Muscle layer of colon (tissue), 2 donors: ENCODE measurements around the gene NGB.

ENCODE experiments used
- H3K27ac ChIP-seq: one replicate; pipeline ENCODE4 v1.7.0; 2013; ENCODE audit warnings: low read depth, mild to moderate bottlenecking, low read length, moderate library complexity
- H3K27me3 ChIP-seq, 2 donors: one replicate each; pipeline ENCODE4 v1.7.0; 2013; ENCODE audit warnings: low read length in 2 of 2, mild to moderate bottlenecking in 2 of 2; ENCODE audit not compliant: insufficient read depth in 2 of 2, control insufficient read depth in 1 of 2
- H3K36me3 ChIP-seq: one replicate; pipeline ENCODE4 v1.7.0; 2013; ENCODE audit warnings: mild to moderate bottlenecking, low read length; ENCODE audit not compliant: insufficient read depth
- H3K4me1 ChIP-seq: one replicate; pipeline ENCODE4 v1.7.0; 2013; ENCODE audit warnings: mild to moderate bottlenecking, low read length; ENCODE audit not compliant: insufficient read depth
- H3K4me3 ChIP-seq, 2 donors: one replicate each; pipeline ENCODE4 v1.7.0; 2013; ENCODE audit warnings: low read length in 2 of 2, low read depth in 1 of 2, mild to moderate bottlenecking in 1 of 2, moderate library complexity in 1 of 2
- H3K9ac ChIP-seq: one replicate; pipeline ENCODE4 v1.7.0; 2013; ENCODE audit warnings: low read length
- H3K9me3 ChIP-seq: one replicate; pipeline ENCODE4 v1.7.0; 2013; ENCODE audit warnings: mild to moderate bottlenecking, low read length
- donor health status: abdominal sarcoma.
- donor health status: Adenocarcinoma of cecum.

NGB gene

DNA sequence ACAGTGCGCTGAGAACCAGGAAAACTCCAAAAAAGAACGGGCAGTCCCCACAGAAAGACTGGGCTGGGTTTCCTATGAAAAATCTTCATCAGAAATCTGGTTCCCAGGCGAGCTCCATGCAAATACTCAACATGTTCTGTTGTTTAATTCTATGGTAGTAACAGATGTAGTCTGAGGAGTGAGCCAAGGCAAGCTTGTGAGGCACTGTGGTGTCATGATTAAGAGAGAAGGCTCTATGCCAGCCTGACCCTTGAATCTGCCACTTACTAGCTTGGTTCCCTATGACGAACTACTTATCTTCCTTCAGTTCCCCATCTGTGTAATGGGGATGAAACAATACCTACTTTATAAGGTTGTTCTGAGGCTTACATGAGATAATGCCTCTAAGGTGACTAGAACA lies 39.0 kb upstream of the NGB start:
- H3K4me1 ChIP-seq: peaks cover 39% of the 10 kb centered on the region
- no peak overlapping the region for H3K27ac ChIP-seq
- no peak overlapping the region for H3K9ac ChIP-seq
- H3K36me3 ChIP-seq: peaks cover 3% of the 10 kb centered on the region
- no peak overlapping the region for H3K4me3 ChIP-seq
- no peaks in the 10 kb centered on the region for H3K9me3 ChIP-seq
- no peaks in the 10 kb centered on the region for H3K27me3 ChIP-seq

DNA sequence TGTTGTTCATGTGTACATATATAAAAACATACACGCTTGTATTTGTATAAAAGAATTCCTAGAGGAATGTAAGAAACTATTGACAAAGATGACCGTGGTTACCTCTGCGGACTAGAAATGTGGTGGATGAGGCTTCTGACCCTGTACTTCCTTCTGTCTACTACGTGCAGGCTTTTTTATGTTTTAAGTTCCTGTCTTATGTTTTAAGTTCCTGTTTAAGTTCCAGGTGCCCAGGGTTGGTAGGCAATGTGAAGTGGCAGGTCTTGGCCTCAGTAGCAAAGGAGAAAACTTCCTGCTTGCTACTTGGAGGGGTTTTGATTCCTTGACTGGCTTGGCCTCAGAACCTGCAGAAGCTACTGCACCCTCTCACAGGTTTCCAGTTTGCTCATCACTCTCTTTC lies 38.1 kb upstream of the NGB start:
- H3K9me3 ChIP-seq: no peaks in the 10 kb centered on the region
- no peak overlapping the region for H3K9ac ChIP-seq
- H3K4me1 ChIP-seq: peaks cover 30% of the 10 kb centered on the region
- no peak overlapping the region for H3K4me3 ChIP-seq
- H3K36me3 ChIP-seq: peaks cover 3% of the 10 kb centered on the region
- no peak overlapping the region for H3K27ac ChIP-seq
- H3K27me3 ChIP-seq: no peaks in the 10 kb centered on the region

DNA sequence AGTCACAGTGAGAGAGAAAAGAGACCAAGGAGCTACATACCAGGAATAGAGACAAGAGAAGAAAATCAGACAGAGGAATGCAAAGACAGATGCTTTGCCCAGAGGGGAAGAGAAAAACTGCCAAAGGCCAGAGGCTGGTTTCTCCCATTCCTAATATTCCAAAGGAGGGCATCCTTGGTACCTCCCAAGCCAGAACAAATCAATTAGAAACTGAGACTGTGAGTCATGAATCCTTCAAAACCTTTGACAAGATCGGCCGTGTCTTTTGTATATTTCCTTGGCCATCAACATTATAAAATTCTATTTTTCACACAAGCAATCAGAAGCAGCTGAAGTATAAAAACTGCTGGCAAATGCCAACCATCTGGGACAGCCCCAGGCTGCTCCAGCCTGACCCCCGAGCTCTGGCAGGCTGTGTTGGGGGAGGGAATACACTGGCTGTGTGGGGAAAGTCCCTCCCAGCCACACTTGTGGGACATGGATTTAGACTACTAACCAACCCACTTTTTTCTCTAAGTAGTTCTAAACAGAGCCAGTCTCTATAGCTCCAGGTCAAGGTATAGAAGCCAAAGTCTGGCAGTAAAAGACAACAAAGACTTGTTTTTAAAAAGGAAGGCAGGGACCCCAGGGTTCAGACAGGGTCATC lies 36.0 kb upstream of the NGB start:
- Histone ChIP-seq H3K9me3 (no peaks in the 10 kb centered on the region), H3K27ac (peak overlapping the region; percentile 12), H3K36me3 (peaks cover 12% of the 10 kb centered on the region), H3K4me1 (peaks cover 15% of the 10 kb centered on the region), H3K9ac (no peak overlapping the region), H3K27me3 (no peaks in the 10 kb centered on the region), H3K4me3 (no peak overlapping the region)

DNA sequence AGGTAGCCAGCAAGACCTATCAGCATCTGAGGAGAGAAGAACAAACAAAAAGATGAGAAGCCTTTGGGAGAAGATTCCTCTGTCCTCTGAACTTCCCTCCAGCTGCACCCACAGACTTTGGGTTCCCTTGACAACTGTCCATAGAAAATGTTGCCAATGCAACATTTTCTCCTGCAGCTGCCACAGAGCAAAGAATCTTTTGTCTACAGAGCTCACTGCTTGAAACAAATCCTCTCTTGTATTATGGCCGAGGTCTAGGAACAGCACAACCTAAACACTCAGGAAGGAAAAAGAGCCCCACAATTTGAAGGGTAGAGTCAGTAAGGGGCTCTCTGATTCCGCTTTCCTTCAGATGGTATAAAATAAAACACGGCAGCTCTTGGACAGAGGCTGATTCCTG lies 35.4 kb upstream of the NGB start:
- no peaks in the 10 kb centered on the region for H3K9me3 ChIP-seq
- no peaks in the 10 kb centered on the region for H3K27me3 ChIP-seq
- H3K4me1 ChIP-seq: peaks cover 15% of the 10 kb centered on the region
- no peak overlapping the region for H3K9ac ChIP-seq
- H3K36me3 ChIP-seq: peaks cover 13% of the 10 kb centered on the region
- H3K27ac ChIP-seq: no peak overlapping the region
- no peak overlapping the region for H3K4me3 ChIP-seq

DNA sequence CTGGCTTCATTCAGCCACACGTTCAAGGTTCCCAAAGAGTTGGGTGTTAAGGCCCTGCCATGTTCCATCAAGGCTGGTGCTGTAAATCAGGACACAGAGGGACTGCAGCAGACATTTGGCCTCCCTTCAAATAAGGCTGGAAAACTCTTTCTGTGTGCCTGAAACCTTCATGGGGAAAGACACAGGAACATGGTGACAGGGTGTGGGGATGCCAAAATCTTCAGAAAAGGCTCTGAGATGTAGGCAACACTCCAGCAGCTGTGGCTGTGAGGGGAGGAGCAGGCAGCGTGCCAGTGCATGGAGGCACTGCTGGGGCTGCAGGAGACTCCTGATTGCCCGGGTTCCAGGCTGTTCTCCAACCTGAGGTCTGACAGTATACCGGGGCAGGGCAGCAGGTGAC lies 34.7 kb upstream of the NGB start:
- Histone ChIP-seq H3K27me3 (no peaks in the 10 kb centered on the region), H3K4me1 (peaks cover 15% of the 10 kb centered on the region), H3K27ac (no peak overlapping the region), H3K36me3 (peaks cover 13% of the 10 kb centered on the region), H3K9me3 (no peaks in the 10 kb centered on the region), H3K4me3 (no peak overlapping the region), H3K9ac (no peak overlapping the region)

DNA sequence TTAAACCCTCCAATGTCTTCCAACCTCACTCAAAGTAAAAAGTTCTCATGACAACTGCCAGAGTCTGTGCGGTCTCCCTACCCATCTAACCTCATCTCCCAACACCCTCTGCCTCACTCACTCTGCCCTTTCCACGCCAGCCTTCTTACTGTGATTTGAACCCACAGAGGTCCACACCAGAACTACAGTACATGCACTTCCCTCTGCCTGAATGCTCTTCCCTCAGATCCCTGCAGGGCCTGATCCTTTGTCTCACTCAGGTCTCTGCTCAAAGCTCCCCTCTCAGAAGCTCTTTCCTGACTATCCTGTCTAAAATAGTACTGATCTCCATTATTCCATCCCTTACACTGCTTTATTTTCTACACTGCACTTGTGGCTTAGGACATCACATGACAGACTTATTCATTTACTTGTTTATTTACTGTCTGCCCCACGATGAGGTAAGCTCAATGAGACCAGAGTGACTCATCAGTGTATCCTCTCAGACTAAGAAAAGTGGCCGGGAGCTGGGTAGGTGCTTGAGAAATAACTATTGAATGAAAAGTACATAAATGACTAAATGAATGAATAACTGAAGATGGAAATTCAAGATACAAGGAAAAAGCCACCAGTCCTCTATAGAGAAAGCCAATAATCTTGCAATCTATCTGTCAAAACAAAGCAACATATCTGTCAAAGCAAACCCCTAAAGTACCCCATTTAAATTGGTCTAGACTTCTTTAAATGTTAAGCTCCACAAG lies 32.6 kb upstream of the NGB start:
- H3K4me3 ChIP-seq: no peak overlapping the region
- H3K27ac ChIP-seq: no peak overlapping the region
- no peaks in the 10 kb centered on the region for H3K27me3 ChIP-seq
- no peak overlapping the region for H3K9ac ChIP-seq
- peaks cover 15% of the 10 kb centered on the region for H3K4me1 ChIP-seq
- H3K9me3 ChIP-seq: no peaks in the 10 kb centered on the region
- H3K36me3 ChIP-seq: peaks cover 13% of the 10 kb centered on the region

DNA sequence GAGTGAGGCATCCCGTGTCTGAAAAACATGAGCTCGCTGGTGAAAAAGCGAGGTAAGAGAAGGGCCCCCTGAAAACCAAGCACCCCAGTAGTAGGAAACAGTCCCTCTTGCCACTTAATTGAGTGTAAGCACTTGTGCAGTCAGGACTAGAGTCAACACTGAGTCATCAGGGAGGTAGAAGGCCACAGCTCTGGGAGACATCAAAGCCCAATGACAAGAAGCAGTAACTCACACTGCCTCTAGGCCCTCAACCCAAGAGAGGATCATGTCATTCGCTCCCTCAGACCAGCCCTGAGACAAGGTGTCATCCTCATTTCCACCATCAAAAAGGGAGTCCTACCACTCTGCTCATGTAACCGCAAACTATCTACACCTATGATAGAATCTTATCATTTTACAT lies 31.9 kb upstream of the NGB start:
- Histone ChIP-seq H3K27me3 (no peaks in the 10 kb centered on the region), H3K4me1 (peaks cover 15% of the 10 kb centered on the region), H3K9ac (no peak overlapping the region), H3K4me3 (no peak overlapping the region), H3K27ac (no peak overlapping the region), H3K36me3 (peaks cover 20% of the 10 kb centered on the region), H3K9me3 (no peaks in the 10 kb centered on the region)

DNA sequence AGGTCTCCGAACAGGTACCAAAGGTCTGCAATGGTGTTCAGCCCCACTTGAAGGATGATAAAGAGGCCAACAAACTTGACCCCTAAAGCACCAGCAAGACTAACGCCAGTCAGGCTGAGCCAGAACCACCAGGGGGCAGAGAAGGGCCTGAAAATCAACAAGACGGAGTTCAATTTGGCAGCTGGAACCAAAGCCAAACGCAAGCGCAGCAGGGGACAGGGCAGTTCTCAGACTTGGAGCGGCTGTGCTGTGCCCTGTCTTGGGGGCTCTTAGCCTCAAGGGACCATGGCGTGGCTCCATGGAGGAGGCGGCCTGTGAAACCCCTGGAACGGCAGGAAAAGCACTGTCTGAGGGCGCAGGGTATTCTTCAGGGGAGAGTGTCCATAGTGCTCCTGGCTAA lies 30.1 kb upstream of the NGB start:
- Histone ChIP-seq H3K9me3 (no peaks in the 10 kb centered on the region), H3K4me3 (no peak overlapping the region), H3K36me3 (peaks cover 29% of the 10 kb centered on the region), H3K27me3 (no peaks in the 10 kb centered on the region), H3K4me1 (no peaks in the 10 kb centered on the region), H3K27ac (no peak overlapping the region), H3K9ac (no peak overlapping the region)

DNA sequence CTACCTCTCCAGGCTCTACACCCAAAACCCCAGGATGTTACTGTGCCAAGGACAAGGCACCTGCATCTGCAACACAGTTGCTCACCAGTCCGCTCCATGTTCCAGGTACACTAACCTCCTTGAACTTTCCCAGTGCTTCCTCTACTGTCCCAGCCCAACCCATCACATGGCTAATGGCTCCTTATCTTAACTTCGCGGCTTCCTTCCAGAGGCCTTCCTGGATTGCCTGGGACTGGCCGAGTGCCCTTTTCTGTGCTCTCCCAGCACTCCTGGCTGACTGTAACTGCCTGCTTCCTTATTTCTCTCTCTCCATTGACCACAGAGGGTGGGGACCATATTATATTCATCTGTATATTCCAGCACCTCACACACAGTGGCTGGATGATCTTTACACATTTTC lies 28.8 kb upstream of the NGB start:
- Histone ChIP-seq H3K4me1 (no peaks in the 10 kb centered on the region), H3K36me3 (peaks cover 33% of the 10 kb centered on the region), H3K9ac (no peak overlapping the region), H3K27me3 (no peaks in the 10 kb centered on the region), H3K27ac (no peak overlapping the region), H3K9me3 (no peaks in the 10 kb centered on the region), H3K4me3 (no peak overlapping the region)

DNA sequence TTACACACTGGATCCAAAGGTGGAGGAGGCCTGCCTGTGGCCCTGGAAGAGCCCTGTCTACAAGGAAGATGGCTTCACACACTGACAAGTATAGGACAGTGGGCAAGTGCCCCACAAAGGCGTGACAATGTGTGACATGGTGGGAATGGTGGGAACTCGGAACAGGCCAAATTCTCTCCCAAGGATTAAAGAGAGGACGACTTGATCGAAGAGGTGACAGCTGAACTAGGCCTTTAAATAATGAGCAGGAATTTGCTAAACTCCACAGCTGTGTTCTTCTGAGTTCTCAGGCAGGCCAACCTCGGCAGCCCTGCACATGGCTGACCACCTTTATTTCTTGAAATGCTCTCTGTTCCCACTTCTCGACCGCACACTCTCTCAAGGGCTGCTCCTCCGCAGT lies 25.9 kb upstream of the NGB start:
- H3K36me3 ChIP-seq: peaks cover 24% of the 10 kb centered on the region
- H3K9ac ChIP-seq: no peak overlapping the region
- H3K4me3 ChIP-seq: no peak overlapping the region
- H3K4me1 ChIP-seq: no peaks in the 10 kb centered on the region
- H3K27ac ChIP-seq: no peak overlapping the region
- H3K27me3 ChIP-seq: no peaks in the 10 kb centered on the region
- H3K9me3 ChIP-seq: no peaks in the 10 kb centered on the region

DNA sequence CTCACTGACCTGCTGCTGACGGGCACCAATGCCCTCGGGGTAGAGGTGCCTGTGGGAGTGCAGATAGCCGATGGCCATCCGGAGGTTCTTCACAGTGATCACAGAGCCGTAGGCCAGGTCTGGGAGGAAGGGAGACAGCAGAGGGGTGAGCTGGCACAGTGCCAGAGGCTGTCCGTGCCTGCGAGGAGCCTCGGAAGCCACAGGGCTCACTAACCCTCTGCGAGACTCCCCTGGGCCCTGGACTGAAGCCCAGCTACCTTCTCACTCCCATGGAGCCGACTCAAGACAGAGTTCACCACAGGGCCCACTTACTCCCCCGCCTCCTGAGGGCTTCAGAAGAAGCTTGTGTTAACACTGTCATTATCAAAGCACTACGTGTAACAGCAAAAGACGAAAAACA lies 25.1 kb upstream of the NGB start:
- no peak overlapping the region for H3K27ac ChIP-seq
- H3K36me3 ChIP-seq: peaks cover 29% of the 10 kb centered on the region
- no peaks in the 10 kb centered on the region for H3K27me3 ChIP-seq
- no peaks in the 10 kb centered on the region for H3K4me1 ChIP-seq
- H3K9ac ChIP-seq: no peak overlapping the region
- no peak overlapping the region for H3K4me3 ChIP-seq
- no peaks in the 10 kb centered on the region for H3K9me3 ChIP-seq

DNA sequence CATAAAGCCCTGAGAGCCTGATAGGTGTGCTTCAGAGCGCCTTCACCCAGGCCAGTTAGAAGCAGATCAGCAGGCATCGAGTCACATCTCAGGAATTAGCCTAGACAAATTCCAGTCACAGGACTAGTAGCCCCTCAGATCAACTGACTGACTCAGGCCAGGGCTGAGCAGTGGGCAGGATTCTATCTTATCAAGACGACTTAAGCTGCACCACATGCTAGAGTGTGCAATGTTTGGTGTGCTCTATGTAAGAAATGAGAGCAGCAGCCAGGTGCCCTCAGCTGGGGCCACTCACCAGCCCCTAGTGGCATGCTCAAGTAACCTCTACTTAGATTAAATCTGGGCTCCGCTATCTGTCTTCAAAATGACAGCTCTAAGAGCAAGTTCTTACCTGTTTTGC lies 19.7 kb upstream of the NGB start:
- no peak overlapping the region for H3K9ac ChIP-seq
- H3K4me1 ChIP-seq: no peaks in the 10 kb centered on the region
- H3K4me3 ChIP-seq: no peak overlapping the region
- no peaks in the 10 kb centered on the region for H3K9me3 ChIP-seq
- no peak overlapping the region for H3K27ac ChIP-seq
- peaks cover 46% of the 10 kb centered on the region for H3K36me3 ChIP-seq
- no peaks in the 10 kb centered on the region for H3K27me3 ChIP-seq
